Measurements from ENCODE around the gene NBR1.
"Not testable (repeated sequence)": the region's sequence is repeated elsewhere in the genome, so short reads cannot be mapped to it uniquely, and the experiment has no call there.

NBR1 gene

GRCh38 chr17:43136574-43136973, 34.4 kb upstream of the NBR1 start:
- H3K9me3 ChIP-seq (ENCODE audit: control insufficient read depth, low read length); H3K9ac ChIP-seq (ENCODE audit: low read length); H3K27me3 ChIP-seq (ENCODE audit: control insufficient read depth, insufficient read depth, low read length); H3K4me3 ChIP-seq (ENCODE audit: low read length); H3K4me1 ChIP-seq (ENCODE audit: control insufficient read depth, insufficient read depth, low read length); H3K36me3 ChIP-seq (ENCODE audit: control insufficient read depth, insufficient read depth, low read length): not testable (repeated sequence)

- not testable (repeated sequence) for H3K4me1 ChIP-seq (ENCODE audit: control insufficient read depth, insufficient read depth, low read length); H3K4me3 ChIP-seq (ENCODE audit: low read length); H3K9ac ChIP-seq (ENCODE audit: low read length); H3K36me3 ChIP-seq (ENCODE audit: control insufficient read depth, insufficient read depth, low read length); H3K9me3 ChIP-seq (ENCODE audit: control insufficient read depth, low read length); H3K27me3 ChIP-seq (ENCODE audit: control insufficient read depth, insufficient read depth, low read length)
These were observed 32.5 kb upstream of the NBR1 start for GRCh38 chr17:43138531-43138930.

GRCh38 chr17:43140396-43141332, 30.4 kb upstream of the NBR1 start:
- Histone ChIP-seq H3K36me3 (ENCODE audit: control insufficient read depth, insufficient read depth, low read length) (no peaks in the 10 kb centered on the region), H3K9ac (ENCODE audit: low read length) (no peak overlapping the region), H3K4me1 (ENCODE audit: control insufficient read depth, insufficient read depth, low read length) (no peaks in the 10 kb centered on the region), H3K9me3 (ENCODE audit: control insufficient read depth, low read length) (no peaks in the 10 kb centered on the region), H3K27me3 (ENCODE audit: control insufficient read depth, insufficient read depth, low read length) (no peaks in the 10 kb centered on the region), H3K4me3 (ENCODE audit: low read length) (no peak overlapping the region)

GRCh38 chr17:43142153-43142552, 28.9 kb upstream of the NBR1 start:
- Histone ChIP-seq H3K36me3 (ENCODE audit: control insufficient read depth, insufficient read depth, low read length) (no peaks in the 10 kb centered on the region), H3K27me3 (ENCODE audit: control insufficient read depth, insufficient read depth, low read length) (no peaks in the 10 kb centered on the region), H3K9me3 (ENCODE audit: control insufficient read depth, low read length) (no peaks in the 10 kb centered on the region), H3K4me1 (ENCODE audit: control insufficient read depth, insufficient read depth, low read length) (no peaks in the 10 kb centered on the region), H3K9ac (ENCODE audit: low read length) (no peak overlapping the region), H3K4me3 (ENCODE audit: low read length) (no peak overlapping the region)

GRCh38 chr17:43143201-43143600, 27.8 kb upstream of the NBR1 start:
- Histone ChIP-seq H3K27me3 (ENCODE audit: control insufficient read depth, insufficient read depth, low read length) (no peaks in the 10 kb centered on the region), H3K9ac (ENCODE audit: low read length) (no peak overlapping the region), H3K9me3 (ENCODE audit: control insufficient read depth, low read length) (no peaks in the 10 kb centered on the region), H3K36me3 (ENCODE audit: control insufficient read depth, insufficient read depth, low read length) (no peaks in the 10 kb centered on the region), H3K4me1 (ENCODE audit: control insufficient read depth, insufficient read depth, low read length) (no peaks in the 10 kb centered on the region), H3K4me3 (ENCODE audit: low read length) (no peak overlapping the region)

GRCh38 chr17:43146649-43147048, 24.4 kb upstream of the NBR1 start:
- H3K27me3 ChIP-seq (ENCODE audit: control insufficient read depth, insufficient read depth, low read length): no peaks in the 10 kb centered on the region
- no peaks in the 10 kb centered on the region for H3K9me3 ChIP-seq (ENCODE audit: control insufficient read depth, low read length)
- H3K9ac ChIP-seq (ENCODE audit: low read length): no peak overlapping the region
- H3K4me1 ChIP-seq (ENCODE audit: control insufficient read depth, insufficient read depth, low read length): no peaks in the 10 kb centered on the region
- H3K4me3 ChIP-seq (ENCODE audit: low read length): no peak overlapping the region
- H3K36me3 ChIP-seq (ENCODE audit: control insufficient read depth, insufficient read depth, low read length): no peaks in the 10 kb centered on the region

GRCh38 chr17:43151880-43152456, 19.0 kb upstream of the NBR1 start:
- Histone ChIP-seq H3K4me3 (ENCODE audit: low read length) (no peak overlapping the region), H3K9ac (ENCODE audit: low read length) (no peak overlapping the region), H3K9me3 (ENCODE audit: control insufficient read depth, low read length) (no peaks in the 10 kb centered on the region), H3K4me1 (ENCODE audit: control insufficient read depth, insufficient read depth, low read length) (no peaks in the 10 kb centered on the region), H3K36me3 (ENCODE audit: control insufficient read depth, insufficient read depth, low read length) (no peaks in the 10 kb centered on the region), H3K27me3 (ENCODE audit: control insufficient read depth, insufficient read depth, low read length) (no peaks in the 10 kb centered on the region)

- H3K36me3 ChIP-seq (ENCODE audit: control insufficient read depth, insufficient read depth, low read length); H3K9me3 ChIP-seq (ENCODE audit: control insufficient read depth, low read length); H3K4me3 ChIP-seq (ENCODE audit: low read length); H3K9ac ChIP-seq (ENCODE audit: low read length); H3K4me1 ChIP-seq (ENCODE audit: control insufficient read depth, insufficient read depth, low read length); H3K27me3 ChIP-seq (ENCODE audit: control insufficient read depth, insufficient read depth, low read length): not testable (repeated sequence)
These were observed 17.7 kb upstream of the NBR1 start for GRCh38 chr17:43153197-43153835.

- Histone ChIP-seq H3K9ac (ENCODE audit: low read length) (no peak overlapping the region), H3K9me3 (ENCODE audit: control insufficient read depth, low read length) (no peaks in the 10 kb centered on the region), H3K36me3 (ENCODE audit: control insufficient read depth, insufficient read depth, low read length) (no peaks in the 10 kb centered on the region), H3K4me1 (ENCODE audit: control insufficient read depth, insufficient read depth, low read length) (peaks cover 5% of the 10 kb centered on the region), H3K4me3 (ENCODE audit: low read length) (no peak overlapping the region), H3K27me3 (ENCODE audit: control insufficient read depth, insufficient read depth, low read length) (no peaks in the 10 kb centered on the region)
These were observed 15.3 kb upstream of the NBR1 start for GRCh38 chr17:43155666-43156065.

- H3K4me1 ChIP-seq (ENCODE audit: control insufficient read depth, insufficient read depth, low read length): not testable (repeated sequence)
These were observed 11.8 kb upstream of the NBR1 start for GRCh38 chr17:43159232-43159631.

GRCh38 chr17:43159957-43160356, 11.1 kb upstream of the NBR1 start:
- H3K4me3 ChIP-seq (ENCODE audit: low read length); H3K4me1 ChIP-seq (ENCODE audit: control insufficient read depth, insufficient read depth, low read length); H3K36me3 ChIP-seq (ENCODE audit: control insufficient read depth, insufficient read depth, low read length); H3K9me3 ChIP-seq (ENCODE audit: control insufficient read depth, low read length); H3K27me3 ChIP-seq (ENCODE audit: control insufficient read depth, insufficient read depth, low read length); H3K9ac ChIP-seq (ENCODE audit: low read length): not testable (repeated sequence)

More at GRCh38 chr17:43159232-43159631, 11.8 kb upstream of the NBR1 start:
- not testable (repeated sequence) for H3K9ac ChIP-seq (ENCODE audit: low read length); H3K9me3 ChIP-seq (ENCODE audit: control insufficient read depth, low read length); H3K36me3 ChIP-seq (ENCODE audit: control insufficient read depth, insufficient read depth, low read length); H3K4me3 ChIP-seq (ENCODE audit: low read length); H3K27me3 ChIP-seq (ENCODE audit: control insufficient read depth, insufficient read depth, low read length)

GRCh38 chr17:43165971-43166370, 5.0 kb upstream of the NBR1 start:
- not testable (repeated sequence) for H3K36me3 ChIP-seq (ENCODE audit: control insufficient read depth, insufficient read depth, low read length); H3K4me3 ChIP-seq (ENCODE audit: low read length); H3K9ac ChIP-seq (ENCODE audit: low read length); H3K9me3 ChIP-seq (ENCODE audit: control insufficient read depth, low read length); H3K27me3 ChIP-seq (ENCODE audit: control insufficient read depth, insufficient read depth, low read length)
- H3K4me1 ChIP-seq (ENCODE audit: control insufficient read depth, insufficient read depth, low read length): peaks cover 20% of the 10 kb centered on the region
